Measurements from ENCODE around the gene CEP72. TPM values are rescaled to one million over a fixed set of nuclear protein-coding genes. Genes with fewer than 3 reads are reported as not detected.

Gene CEP72
- total RNA-seq, 2 donors from 2014 or later: 35.6 to 36.5 TPM

- peaks cover 7% of the 10 kb centered on the region for H3K9me3 ChIP-seq (ENCODE audit: control insufficient read depth, low read length)
- no peaks in the 10 kb centered on the region for H3K27me3 ChIP-seq (ENCODE audit: control insufficient read depth, insufficient read depth, low read length, poor library complexity, severe bottlenecking)
- H3K27ac ChIP-seq (ENCODE audit: low read depth, low read length): no peak overlapping the region
- Mint-ChIP-seq H3K4me1 (no peaks in the 10 kb centered on the region), H3K4me3 (no peak overlapping the region), H3K9me3 (no peaks in the 10 kb centered on the region), H3K27ac (no peak overlapping the region), H3K36me3 (ENCODE audit: low read depth) (peaks cover 52% of the 10 kb centered on the region), H3K27me3 (ENCODE audit: insufficient read depth) (no peaks in the 10 kb centered on the region)
- H3K4me1 ChIP-seq (ENCODE audit: control insufficient read depth, insufficient read depth, low read length): no peaks in the 10 kb centered on the region
- DNase-seq: no peak
- no peak for TF ChIP-seq CTCF (conservative IDR thresholded peaks at IDR 0.05)
- H3K4me3 ChIP-seq (ENCODE audit: low read length): no peak overlapping the region
- H3K9ac ChIP-seq (ENCODE audit: extremely low read depth, low read length, poor library complexity, severe bottlenecking): no peak overlapping the region
- peaks cover 42% of the 10 kb centered on the region for H3K36me3 ChIP-seq (ENCODE audit: control insufficient read depth, insufficient read depth, low read length)
- whole genome bisulfite sequencing, 2 experiments (ENCODE audit: insufficient coverage in 1 of 2, insufficient read length in 1 of 2): 88 to 94% methylated on average over 14 of the region's 14 CpGs
Observed at GRCh38 chr5:642481-642880, 30.3 kb downstream of the CEP72 start.

- Mint-ChIP-seq H3K36me3 (ENCODE audit: low read depth) (peaks cover 46% of the 10 kb centered on the region), H3K27me3 (ENCODE audit: insufficient read depth) (no peaks in the 10 kb centered on the region), H3K4me3 (no peak overlapping the region), H3K9me3 (no peaks in the 10 kb centered on the region), H3K27ac (no peak overlapping the region), H3K4me1 (no peaks in the 10 kb centered on the region)
- DNase-seq: no peak
- Histone ChIP-seq H3K4me3 (ENCODE audit: low read length) (no peak overlapping the region), H3K4me1 (ENCODE audit: control insufficient read depth, insufficient read depth, low read length) (no peaks in the 10 kb centered on the region), H3K9ac (ENCODE audit: extremely low read depth, low read length, poor library complexity, severe bottlenecking) (no peak overlapping the region), H3K9me3 (ENCODE audit: control insufficient read depth, low read length) (peaks cover 16% of the 10 kb centered on the region), H3K27ac (ENCODE audit: low read depth, low read length) (no peak overlapping the region), H3K36me3 (ENCODE audit: control insufficient read depth, insufficient read depth, low read length) (peaks cover 44% of the 10 kb centered on the region), H3K27me3 (ENCODE audit: control insufficient read depth, insufficient read depth, low read length, poor library complexity, severe bottlenecking) (no peaks in the 10 kb centered on the region)
- 94 to 99% methylated on average over 9 to 21 of the region's 21 CpGs for WGBS, 2 experiments (ENCODE audit: insufficient coverage in 1 of 2, insufficient read length in 1 of 2)
- no peak for TF ChIP-seq CTCF (conservative IDR thresholded peaks at IDR 0.05)
Observed at GRCh38 chr5:643351-643801, 31.2 kb downstream of the CEP72 start.

- no peak overlapping the region for H3K9ac ChIP-seq (ENCODE audit: extremely low read depth, low read length, poor library complexity, severe bottlenecking)
- H3K4me3 ChIP-seq (ENCODE audit: low read length): no peak overlapping the region
- Mint-ChIP-seq H3K9me3 (no peaks in the 10 kb centered on the region), H3K36me3 (ENCODE audit: low read depth) (peaks cover 46% of the 10 kb centered on the region), H3K4me1 (no peaks in the 10 kb centered on the region), H3K27me3 (ENCODE audit: insufficient read depth) (no peaks in the 10 kb centered on the region), H3K4me3 (no peak overlapping the region), H3K27ac (no peak overlapping the region)
- WGBS, 2 experiments (ENCODE audit: insufficient coverage in 1 of 2, insufficient read length in 1 of 2): 93 to 99% methylated on average over 8 to 11 of the region's 11 CpGs
- H3K4me1 ChIP-seq (ENCODE audit: control insufficient read depth, insufficient read depth, low read length): no peaks in the 10 kb centered on the region
- DNase-seq: no peak
- TF ChIP-seq CTCF (conservative IDR thresholded peaks at IDR 0.05): no peak
- no peaks in the 10 kb centered on the region for H3K27me3 ChIP-seq (ENCODE audit: control insufficient read depth, insufficient read depth, low read length, poor library complexity, severe bottlenecking)
- peaks cover 48% of the 10 kb centered on the region for H3K36me3 ChIP-seq (ENCODE audit: control insufficient read depth, insufficient read depth, low read length)
- H3K27ac ChIP-seq (ENCODE audit: low read depth, low read length): no peak overlapping the region
- H3K9me3 ChIP-seq (ENCODE audit: control insufficient read depth, low read length): peaks cover 21% of the 10 kb centered on the region
Observed at GRCh38 chr5:643811-644271, 31.7 kb downstream of the CEP72 start.

All from endodermal cell (in vitro differentiated cells).